HepG2 (cell line): Measurements from ENCODE around the gene QRICH2. TPM values are rescaled to one million over a fixed set of nuclear protein-coding genes. Genes with fewer than 3 reads are reported as not detected.

Source experiments
- ATAC-seq: fragments of 200-7000 bp; cut with Tn5 transposase; 3 replicates; pipeline ENCODE4 v1.9.1; 2020; ENCODE audit warnings: mild to moderate bottlenecking, moderate library complexity
- BruUV-seq: library from RNA; stranded (reverse); fragments of 400-500 nt; replicated peaks from 2 replicates; lab custom pipeline; 2021; lab: Mats Ljungman, UMichigan
- CTCF ChIA-PET: fragments of 300-600 bp; formaldehyde crosslinking; extraction: SDS; loops from one replicate; lab custom pipeline; 2021; ENCODE audit warnings: low total read pairs, inconsistent platforms, low intra/inter-chr PET ratio; lab: Yijun Ruan, JAX
- POLR2A ChIA-PET: fragments of 350-600 bp; sonication (Branson Sonifier 250); formaldehyde crosslinking; loops from one replicate; lab custom pipeline; 2020; ENCODE audit warnings: antibody characterized with exemption, inconsistent platforms; lab: Yijun Ruan, JAX
- DNase-seq: peaks from one replicate; pipeline ENCODE4 v3.0.0-alpha.2; 2015; ENCODE audit warnings: low spot score
- FAIRE-seq: peaks from 3 replicates; lab custom pipeline; 2011; peaks lifted over from hg19 to GRCh38; lab: Jason Lieb, UNC
- H2AFZ ChIP-seq: one replicate; pipeline ENCODE4 v1.6.1; 2011; ENCODE audit warnings: low read length, inconsistent platforms
- H3K27ac ChIP-seq: fragments of 300-600 bp; 3 replicates; pipeline ENCODE4 v1.8.0; 2011; ENCODE audit warnings: mixed run types, mild to moderate bottlenecking, mixed read lengths, low read length, inconsistent platforms; ENCODE audit not compliant: insufficient read depth; ENCODE audit errors: extremely low read length
- H3K27me3 ChIP-seq, 2 experiments: fragments of 200-600 bp in 1 of 2; 2 replicates in 1 of 2; 3 replicates in 1 of 2; pipeline versions ENCODE4 v1.6.0 to v1.8.0; 2011; ENCODE audit warnings: low read length in 2 of 2, mild to moderate bottlenecking in 2 of 2, moderate library complexity in 2 of 2, inconsistent platforms in 1 of 2; ENCODE audit not compliant: insufficient read depth in 2 of 2, control insufficient read depth in 1 of 2
- H3K36me3 ChIP-seq, 2 experiments: fragments of 200-600 bp in 1 of 2; replicated peaks in 1 of 2; 2 replicates in 1 of 2; 3 replicates in 1 of 2; pipeline versions ENCODE4 v1.5.1 to v1.8.0; 2011; ENCODE audit warnings: low read length in 2 of 2, inconsistent platforms in 1 of 2; ENCODE audit not compliant: insufficient read depth in 2 of 2, control insufficient read depth in 1 of 2
- H3K4me1 ChIP-seq: 2 replicates; pipeline ENCODE4 v1.5.1; 2012; ENCODE audit warnings: low read length, inconsistent platforms; ENCODE audit not compliant: insufficient read depth
- H3K4me2 ChIP-seq: 2 replicates; pipeline ENCODE4 v1.6.0; 2011; ENCODE audit warnings: low read depth, low read length, inconsistent platforms
- H3K4me3 ChIP-seq, 3 experiments: fragments of 200-600 bp in 1 of 3; sonication (generic), shearing (Covaris generic) in 1 of 3; replicated peaks in 1 of 3; 2 replicates each; pipeline ENCODE4 v1.5.1; 2011 to 2016; ENCODE audit warnings: low read length in 3 of 3, inconsistent platforms in 2 of 3, low read depth in 2 of 3, mild to moderate bottlenecking in 2 of 3, control low read depth in 1 of 3, mixed read lengths in 1 of 3; ENCODE audit not compliant: insufficient read depth in 1 of 3
- H3K79me2 ChIP-seq: one replicate; pipeline ENCODE4 v1.6.1; 2011; ENCODE audit warnings: low read length, inconsistent platforms; ENCODE audit not compliant: insufficient read depth
- H3K9ac ChIP-seq: 2 replicates; pipeline ENCODE4 v1.6.0; 2011; ENCODE audit warnings: mild to moderate bottlenecking, low read depth, low read length, inconsistent platforms; ENCODE audit not compliant: insufficient read depth
- H3K9me3 ChIP-seq: 2 replicates; pipeline ENCODE4 v1.5.1; 2012; ENCODE audit warnings: mild to moderate bottlenecking, low read length
- H4K20me1 ChIP-seq: 2 replicates; pipeline ENCODE4 v1.6.0; 2011; ENCODE audit warnings: inconsistent platforms, mild to moderate bottlenecking, low read length, moderate library complexity; ENCODE audit not compliant: insufficient read depth
- ETV5 ChIP-seq: IDR thresholded peaks from 2 replicates; pipeline ENCODE4 v1.6.1; 2018; ENCODE audit warnings: missing biosample characterization, missing genetic modification reagents, inconsistent platforms, borderline replicate concordance
- JUNB ChIP-seq: sonication (generic); formaldehyde crosslinking; IDR thresholded peaks from 2 replicates; pipeline ENCODE4 v1.8.0; 2022; ENCODE audit warnings: missing genetic modification reagents, mild to moderate bottlenecking, borderline replicate concordance
- KLF16 ChIP-seq, 2 experiments: sonication (generic) in 1 of 2; formaldehyde crosslinking in 1 of 2; IDR thresholded peaks; 2 replicates each; pipeline versions ENCODE4 v1.6.1 to v1.8.0; 2016 to 2023; ENCODE audit warnings: missing genetic modification reagents in 2 of 2, missing compliant biosample characterization in 1 of 2
- MTA3 ChIP-seq: sonication (generic); formaldehyde crosslinking; IDR thresholded peaks from 2 replicates; pipeline ENCODE4 v1.4.0; 2020; ENCODE audit warnings: missing genetic modification reagents
- MXD4 ChIP-seq: IDR thresholded peaks from 2 replicates; pipeline ENCODE4 v1.6.1; 2016; ENCODE audit warnings: mild to moderate bottlenecking, missing biosample characterization, missing genetic modification reagents
- NR3C1 ChIP-seq: sonication (generic); formaldehyde crosslinking; IDR thresholded peaks from 2 replicates; pipeline ENCODE4 v1.4.0; 2020; ENCODE audit warnings: missing genetic modification reagents
- RBM39 ChIP-seq: fragments of 200-400 bp; formaldehyde crosslinking; IDR thresholded peaks from one replicate; pipeline ENCODE4 v1.6.1; 2018; ENCODE audit warnings: antibody characterized with exemption, mild to moderate bottlenecking, low read depth, low read length; ENCODE audit not compliant: poor library complexity, severe bottlenecking
- TAF15 ChIP-seq: fragments of 200-400 bp; formaldehyde crosslinking; IDR thresholded peaks from one replicate; pipeline ENCODE4 v1.6.1; 2018; ENCODE audit warnings: mild to moderate bottlenecking, low read depth, low read length; ENCODE audit not compliant: poor library complexity, severe bottlenecking
- TBX2 ChIP-seq: sonication (generic); formaldehyde crosslinking; IDR thresholded peaks from 2 replicates; pipeline ENCODE4 v1.5.0; 2020; ENCODE audit warnings: missing genetic modification reagents, mild to moderate bottlenecking, borderline replicate concordance
- ZMYM3 ChIP-seq: sonication (generic); formaldehyde crosslinking; IDR thresholded peaks from 2 replicates; pipeline ENCODE4 v1.5.1; 2020; ENCODE audit warnings: mild to moderate bottlenecking, missing genetic modification reagents
- ZNF230 ChIP-seq: sonication (generic); formaldehyde crosslinking; IDR thresholded peaks from 2 replicates; pipeline ENCODE4 v1.4.0; 2020; ENCODE audit warnings: mild to moderate bottlenecking, missing genetic modification reagents
- ZNF468 ChIP-seq: sonication (generic); formaldehyde crosslinking; IDR thresholded peaks from 2 replicates; pipeline ENCODE4 v1.8.0; 2022; ENCODE audit warnings: mild to moderate bottlenecking, moderate library complexity, missing genetic modification reagents
- ZNF543 ChIP-seq: sonication (generic); formaldehyde crosslinking; IDR thresholded peaks from 2 replicates; pipeline ENCODE4 v1.4.0; 2020; ENCODE audit warnings: mild to moderate bottlenecking, missing genetic modification reagents
- ZNF605 ChIP-seq: sonication (generic); formaldehyde crosslinking; IDR thresholded peaks from 2 replicates; pipeline ENCODE4 v1.8.0; 2022; ENCODE audit warnings: mild to moderate bottlenecking, missing genetic modification reagents
- ZNF709 ChIP-seq: sonication (generic); formaldehyde crosslinking; IDR thresholded peaks from 2 replicates; pipeline ENCODE4 v1.5.0; 2020; ENCODE audit warnings: mild to moderate bottlenecking, missing genetic modification reagents
- ZNF720 ChIP-seq: sonication (generic); formaldehyde crosslinking; IDR thresholded peaks from 2 replicates; pipeline ENCODE4 v1.4.0; 2020; ENCODE audit warnings: missing genetic modification reagents
- WGBS: methylation state at CpG from one replicate; pipeline ENCODE4 v1.1.6; 2017; ENCODE audit warnings: low lambda C conversion rate; 5-methylcytosine and 5-hydroxymethylcytosine counted together
- in situ Hi-C: cut with HindIII; loops from 2 replicates; pipeline ENCODE4 v1.10.0; 2017; ENCODE audit warnings: low pct_unique_long_range_greater_than_20kb; ENCODE audit not compliant: extremely low pct_ligation_motif_present
- intact Hi-C: fragments of 100-400 bp; cut with micrococcal nuclease; formaldehyde crosslinking; loops from one replicate; pipeline ENCODE4 v1.10.0; 2022; ENCODE audit not compliant: unreplicated experiment
- polyA plus RNA-seq, 8 experiments: library from polyadenylated mRNA; depleted of rRNA in 3 of 8; stranded (reverse) in 7 of 8; unstranded in 1 of 8; fragments of >200 nt; fragmentation: Illumina TruSeq in 4 of 8; extraction: Trizol in 4 of 8; gene quantifications; 2 replicates each; pipeline versions ENCODE4 v1.2.1 to v1.2.3, GENCODE V29; 2011 to 2016; ENCODE audit warnings: low read depth in 4 of 8, missing spikeins in 1 of 8, mixed read lengths in 1 of 8; ENCODE audit not compliant: insufficient read depth in 1 of 8
- total RNA-seq, 5 experiments: library from RNA; depleted of rRNA; stranded (reverse); fragments of >200 nt; fragmentation: Illumina TruSeq; extraction: Trizol; gene quantifications; 2 replicates each; pipeline ENCODE4 v1.2.3, GENCODE V29; 2016; ENCODE audit warnings: low read depth in 1 of 5
- TF ChIP-seq, protein P1 (sequence below): sonication (generic); formaldehyde crosslinking; IDR thresholded peaks from 2 replicates; pipeline ENCODE4 v1.5.0; 2020; ENCODE audit warnings: mild to moderate bottlenecking, missing genetic modification reagents
- TF ChIP-seq, protein P2 (sequence below): sonication (generic); formaldehyde crosslinking; IDR thresholded peaks from 2 replicates; pipeline ENCODE4 v1.8.0; 2022; ENCODE audit warnings: missing genetic modification reagents, low read depth, mild to moderate bottlenecking, borderline replicate concordance
- TF ChIP-seq, protein P3 (sequence below): sonication (generic); formaldehyde crosslinking; IDR thresholded peaks from 2 replicates; pipeline ENCODE4 v1.8.1; 2023; ENCODE audit warnings: missing genetic modification reagents, inconsistent platforms, borderline replicate concordance
- TF ChIP-seq, protein P4 (sequence below): sonication (generic); formaldehyde crosslinking; IDR thresholded peaks from 2 replicates; pipeline ENCODE4 v1.4.0; 2020; ENCODE audit warnings: missing genetic modification reagents
- TF ChIP-seq, protein P5 (sequence below): sonication (generic); formaldehyde crosslinking; IDR thresholded peaks from 2 replicates; pipeline ENCODE4 v1.4.0; 2020; ENCODE audit warnings: low read depth, mild to moderate bottlenecking, missing genetic modification reagents

The QRICH2 gene
- total and polyA plus RNA-seq, 2 of the 13 experiments (the other 11 are each of a cell fraction or from before 2014, with no cell fraction given) = 3.7 to 5.7 TPM

DNA sequence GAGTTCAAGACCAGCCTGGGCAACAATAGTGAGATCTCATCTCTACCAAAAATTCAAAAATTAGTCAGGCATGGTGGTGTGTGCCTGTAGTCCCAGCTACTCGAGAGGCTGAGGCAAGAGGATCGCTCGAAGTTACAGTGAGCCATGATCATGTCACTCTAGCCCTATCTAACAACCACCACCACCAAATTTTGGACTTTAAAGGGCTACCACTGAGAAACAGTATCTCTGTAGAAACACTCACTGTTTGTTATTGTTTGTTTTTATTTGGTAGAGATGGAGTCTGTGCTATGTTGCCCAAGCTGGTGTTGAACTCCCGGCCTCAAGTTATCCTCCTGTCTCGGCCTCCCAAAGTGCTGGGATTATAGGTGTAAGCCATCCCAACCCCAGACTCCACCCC lies 44.2 kb downstream of the QRICH2 start:
- 0 out of 2 replicates have a peak overlapping the region, but pooled peaks have one; percentile 39 for H3K9ac ChIP-seq
- H3K36me3 ChIP-seq = peaks cover under 1 to 1% of the 10 kb centered on the region in 2 experiments; a peak in 1 of 5 replicates
- H3K4me2 ChIP-seq = no peak overlapping the region
- H3K79me2 ChIP-seq = peaks cover 19% of the 10 kb centered on the region
- H3K4me3 ChIP-seq = no peak overlapping the region
- no peak overlapping the region for H2AFZ ChIP-seq
- ChIA-PET CTCF (no interaction called here), POLR2A (interaction anchor here (1.4 to 5.6 kb wide), 7 partner anchors 10 to 269 kb away, joined by 3 to 51 read pairs (median 10); partner anchors contain the start of gene RNF157)
- DNase-seq (no peak), ATAC-seq (no peak), FAIRE-seq (no peak)
- WGBS = 92% methylated on average over 5 of the region's 5 CpGs
- H3K9me3 ChIP-seq = no peaks in the 10 kb centered on the region
- H4K20me1 ChIP-seq = no peaks in the 10 kb centered on the region
- intact Hi-C loops (loop anchor here (2.0 kb wide), 1 partner anchor 55 kb away; no protein-coding TSS in a partner anchor), in situ Hi-C loops (no loop called here)
- BruUV-seq = no TSS peak
- H3K27ac ChIP-seq = no peak overlapping the region
- no peaks in the 10 kb centered on the region for H3K27me3 ChIP-seq
- H3K4me1 ChIP-seq = peaks cover 80% of the 10 kb centered on the region
- TF ChIP-seq, protein P1, sequence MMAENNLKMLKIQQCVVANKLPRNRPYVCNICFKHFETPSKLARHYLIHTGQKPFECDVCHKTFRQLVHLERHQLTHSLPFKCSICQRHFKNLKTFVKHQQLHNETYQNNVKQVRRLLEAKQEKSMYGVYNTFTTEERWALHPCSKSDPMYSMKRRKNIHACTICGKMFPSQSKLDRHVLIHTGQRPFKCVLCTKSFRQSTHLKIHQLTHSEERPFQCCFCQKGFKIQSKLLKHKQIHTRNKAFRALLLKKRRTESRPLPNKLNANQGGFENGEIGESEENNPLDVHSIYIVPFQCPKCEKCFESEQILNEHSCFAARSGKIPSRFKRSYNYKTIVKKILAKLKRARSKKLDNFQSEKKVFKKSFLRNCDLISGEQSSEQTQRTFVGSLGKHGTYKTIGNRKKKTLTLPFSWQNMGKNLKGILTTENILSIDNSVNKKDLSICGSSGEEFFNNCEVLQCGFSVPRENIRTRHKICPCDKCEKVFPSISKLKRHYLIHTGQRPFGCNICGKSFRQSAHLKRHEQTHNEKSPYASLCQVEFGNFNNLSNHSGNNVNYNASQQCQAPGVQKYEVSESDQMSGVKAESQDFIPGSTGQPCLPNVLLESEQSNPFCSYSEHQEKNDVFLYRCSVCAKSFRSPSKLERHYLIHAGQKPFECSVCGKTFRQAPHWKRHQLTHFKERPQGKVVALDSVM (CRISPR knock-in tag) = peak; percentile 42
- TF ChIP-seq RBM39 (no peak), MTA3 (CRISPR knock-in tag) (no peak), TAF15 (no peak), ETV5 (CRISPR knock-in tag) (no peak), MXD4 (CRISPR knock-in tag) (no peak), TBX2 (no peak), ZNF720 (CRISPR knock-in tag) (no peak), JUNB (CRISPR knock-in tag) (no peak), NR3C1 (CRISPR knock-in tag) (no peak), ZNF543 (CRISPR knock-in tag) (no peak), KLF16 (CRISPR knock-in tag; IDR thresholded peaks at IDR 0.05) (no peak), ZMYM3 (CRISPR knock-in tag) (0 out of 2 replicates have a peak, but pooled peaks have one; percentile 23), ZNF709 (no peak), ZNF230 (CRISPR knock-in tag) (no peak), ZNF605 (CRISPR knock-in tag) (0 out of 2 replicates have a peak, but pooled peaks have one; percentile 1), ZNF468 (CRISPR knock-in tag) (no peak)
- TF ChIP-seq, protein P2, sequence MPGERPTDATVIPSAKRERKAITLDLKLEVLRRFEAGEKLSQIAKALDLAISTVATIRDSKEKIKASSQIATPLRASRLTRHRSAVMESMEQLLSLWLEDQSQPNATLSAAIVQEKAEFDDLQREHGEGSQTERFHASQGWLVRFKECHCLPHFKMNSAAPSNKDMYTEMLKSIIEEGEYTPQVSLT (CRISPR knock-in tag) = no peak
- TF ChIP-seq, protein P3, sequence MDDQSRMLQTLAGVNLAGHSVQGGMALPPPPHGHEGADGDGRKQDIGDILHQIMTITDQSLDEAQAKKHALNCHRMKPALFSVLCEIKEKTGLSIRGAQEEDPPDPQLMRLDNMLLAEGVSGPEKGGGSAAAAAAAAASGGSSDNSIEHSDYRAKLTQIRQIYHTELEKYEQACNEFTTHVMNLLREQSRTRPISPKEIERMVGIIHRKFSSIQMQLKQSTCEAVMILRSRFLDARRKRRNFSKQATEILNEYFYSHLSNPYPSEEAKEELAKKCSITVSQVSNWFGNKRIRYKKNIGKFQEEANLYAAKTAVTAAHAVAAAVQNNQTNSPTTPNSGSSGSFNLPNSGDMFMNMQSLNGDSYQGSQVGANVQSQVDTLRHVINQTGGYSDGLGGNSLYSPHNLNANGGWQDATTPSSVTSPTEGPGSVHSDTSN (CRISPR knock-in tag) = no peak
- TF ChIP-seq, protein P4, sequence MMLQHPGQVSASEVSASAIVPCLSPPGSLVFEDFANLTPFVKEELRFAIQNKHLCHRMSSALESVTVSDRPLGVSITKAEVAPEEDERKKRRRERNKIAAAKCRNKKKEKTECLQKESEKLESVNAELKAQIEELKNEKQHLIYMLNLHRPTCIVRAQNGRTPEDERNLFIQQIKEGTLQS (CRISPR knock-in tag) = no peak
- TF ChIP-seq, protein P5, sequence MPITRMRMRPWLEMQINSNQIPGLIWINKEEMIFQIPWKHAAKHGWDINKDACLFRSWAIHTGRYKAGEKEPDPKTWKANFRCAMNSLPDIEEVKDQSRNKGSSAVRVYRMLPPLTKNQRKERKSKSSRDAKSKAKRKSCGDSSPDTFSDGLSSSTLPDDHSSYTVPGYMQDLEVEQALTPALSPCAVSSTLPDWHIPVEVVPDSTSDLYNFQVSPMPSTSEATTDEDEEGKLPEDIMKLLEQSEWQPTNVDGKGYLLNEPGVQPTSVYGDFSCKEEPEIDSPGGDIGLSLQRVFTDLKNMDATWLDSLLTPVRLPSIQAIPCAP = no peak
